CD14-positive monocyte (primary cell): Measurements from ENCODE around the gene VTI1A. TPM values are rescaled to one million over a fixed set of nuclear protein-coding genes. Genes with fewer than 3 reads are reported as not detected.

ENCODE experiments used
- DNase-seq, 3 donors: peaks; one replicate each; pipeline ENCODE4 v3.0.0-alpha.2; 2011 to 2022
- H2AFZ ChIP-seq: 2 replicates; pipeline ENCODE4 v1.6.0; 2012; ENCODE audit warnings: mild to moderate bottlenecking, low read depth, low read length, inconsistent platforms; ENCODE audit not compliant: insufficient read depth, poor library complexity, severe bottlenecking
- H3K27ac ChIP-seq, 2 donors: 1 replicate in 1 of 2; 2 replicates in 1 of 2; pipeline ENCODE4 v1.5.1; 2012 to 2013; ENCODE audit warnings: low read length in 2 of 2, control low read depth in 1 of 2, inconsistent platforms in 1 of 2, low read depth in 1 of 2, mild to moderate bottlenecking in 1 of 2
- H3K27me3 ChIP-seq, 2 donors: one replicate each; pipeline versions ENCODE4 v1.6.0 to v1.6.1; 2011 to 2013; ENCODE audit warnings: low read length in 2 of 2; ENCODE audit not compliant: control insufficient read depth in 2 of 2, insufficient read depth in 2 of 2
- H3K36me3 ChIP-seq, 2 donors: replicated peaks in 1 of 2; 1 replicate in 1 of 2; 2 replicates in 1 of 2; pipeline versions ENCODE4 v1.5.1 to v1.6.1; 2012 to 2013; ENCODE audit warnings: low read length in 2 of 2, control low read depth in 1 of 2, inconsistent platforms in 1 of 2, mild to moderate bottlenecking in 1 of 2; ENCODE audit not compliant: insufficient read depth in 2 of 2, control insufficient read depth in 1 of 2
- H3K4me1 ChIP-seq, 2 donors: 1 replicate in 1 of 2; 2 replicates in 1 of 2; pipeline versions ENCODE4 v1.5.1 to v1.6.1; 2012 to 2013; ENCODE audit warnings: low read length in 2 of 2, control low read depth in 1 of 2, inconsistent platforms in 1 of 2, mild to moderate bottlenecking in 1 of 2, moderate library complexity in 1 of 2; ENCODE audit not compliant: insufficient read depth in 2 of 2, control insufficient read depth in 1 of 2
- H3K4me2 ChIP-seq: replicated peaks from 2 replicates; pipeline ENCODE3; 2012; ENCODE audit warnings: low read length, moderate library complexity, mild to moderate bottlenecking; ENCODE audit not compliant: poor library complexity, severe bottlenecking; ENCODE audit errors: extremely low read depth
- H3K4me3 ChIP-seq, 3 experiments: fragments of 200-600 bp in 1 of 3; sonication (generic) in 1 of 3; replicated peaks in 1 of 3; 1 replicate in 2 of 3; 2 replicates in 1 of 3; pipeline ENCODE4 v1.5.1; 2011 to 2013; ENCODE audit warnings: low read length in 3 of 3, mild to moderate bottlenecking in 3 of 3, control low read depth in 2 of 3, low read depth in 2 of 3, inconsistent platforms in 1 of 3, moderate library complexity in 1 of 3
- H3K79me2 ChIP-seq: 2 replicates; pipeline ENCODE4 v1.6.0; 2012; ENCODE audit warnings: mild to moderate bottlenecking, control low read depth, inconsistent platforms, low read length, moderate library complexity; ENCODE audit not compliant: insufficient read depth
- H3K9ac ChIP-seq: 2 replicates; pipeline ENCODE4 v1.6.0; 2017; ENCODE audit warnings: low read length, mild to moderate bottlenecking; ENCODE audit not compliant: insufficient read depth, poor library complexity, severe bottlenecking
- H3K9me3 ChIP-seq, 2 donors: replicated peaks in 1 of 2; 1 replicate in 1 of 2; 2 replicates in 1 of 2; pipeline versions ENCODE4 v1.5.1 to v1.6.1; 2012 to 2013; ENCODE audit warnings: low read length in 2 of 2, control low read depth in 1 of 2; ENCODE audit not compliant: control insufficient read depth in 1 of 2, insufficient read depth in 1 of 2
- H4K20me1 ChIP-seq: 2 replicates; pipeline ENCODE4 v1.6.0; 2012; ENCODE audit warnings: mild to moderate bottlenecking, low read length, control low read depth, moderate library complexity; ENCODE audit not compliant: insufficient read depth
- H3K27ac Mint-ChIP-seq, 7 donors: one replicate each; pipeline ENCODE4 v1.8.0; 2020; ENCODE audit warnings: mild to moderate bottlenecking in 7 of 7, mixed read lengths in 7 of 7, moderate library complexity in 6 of 7, inconsistent platforms in 2 of 7
- H3K27me3 Mint-ChIP-seq, 3 donors: one replicate each; pipeline ENCODE4 v1.8.0; 2021 to 2022; ENCODE audit warnings: low read depth in 3 of 3, mild to moderate bottlenecking in 3 of 3, mixed read lengths in 3 of 3, moderate library complexity in 3 of 3, inconsistent platforms in 1 of 3
- H3K36me3 Mint-ChIP-seq, 2 donors: one replicate each; pipeline ENCODE4 v1.8.0; 2020; ENCODE audit warnings: mixed read lengths in 2 of 2, inconsistent platforms in 1 of 2, mild to moderate bottlenecking in 1 of 2
- H3K4me1 Mint-ChIP-seq: one replicate; pipeline ENCODE4 v1.8.0; 2020; ENCODE audit warnings: mild to moderate bottlenecking, mixed read lengths
- H3K4me3 Mint-ChIP-seq, 2 donors: one replicate each; pipeline ENCODE4 v1.8.0; 2020; ENCODE audit warnings: mild to moderate bottlenecking in 2 of 2, mixed read lengths in 2 of 2, moderate library complexity in 1 of 2
- H3K9me3 Mint-ChIP-seq, 7 donors: one replicate each; pipeline ENCODE4 v1.8.0; 2020 to 2022; ENCODE audit warnings: mixed read lengths in 7 of 7, mild to moderate bottlenecking in 6 of 7, moderate library complexity in 6 of 7, inconsistent platforms in 2 of 7
- WGBS: methylation state at CpG from one replicate; pipeline ENCODE4 v1.1.5; 2013; ENCODE audit warnings: missing lambda C conversion rate; ENCODE audit not compliant: insufficient coverage; 5-methylcytosine and 5-hydroxymethylcytosine counted together
- intact Hi-C, 2 donors: fragments of 100-400 bp; cut with micrococcal nuclease; formaldehyde crosslinking; loops; one replicate each; pipeline versions ENCODE4 v1.15.0 to v1.15.1; 2023
- polyA plus RNA-seq, 3 donors: library from polyadenylated mRNA; depleted of rRNA in 1 of 3; unstranded in 2 of 3; stranded (reverse) in 1 of 3; fragments of 300-500 nt in 2 of 3; fragments of >200 nt in 1 of 3; fragmentation: Illumina TruSeq in 2 of 3; gene quantifications; 1 replicate in 2 of 3; 2 replicates in 1 of 3; pipeline ENCODE4 v1.2.3, GENCODE V29; 2012 to 2021
- TF ChIP-seq, protein P1 (sequence below): fragments of 200-600 bp; IDR thresholded peaks from one replicate; pipeline ENCODE4 v1.8.0; 2022; ENCODE audit warnings: antibody characterized with exemption, mild to moderate bottlenecking

Gene VTI1A
- polyA plus RNA-seq, 3 donors: 23.6 to 25.4 (median 24.1) TPM

DNA sequence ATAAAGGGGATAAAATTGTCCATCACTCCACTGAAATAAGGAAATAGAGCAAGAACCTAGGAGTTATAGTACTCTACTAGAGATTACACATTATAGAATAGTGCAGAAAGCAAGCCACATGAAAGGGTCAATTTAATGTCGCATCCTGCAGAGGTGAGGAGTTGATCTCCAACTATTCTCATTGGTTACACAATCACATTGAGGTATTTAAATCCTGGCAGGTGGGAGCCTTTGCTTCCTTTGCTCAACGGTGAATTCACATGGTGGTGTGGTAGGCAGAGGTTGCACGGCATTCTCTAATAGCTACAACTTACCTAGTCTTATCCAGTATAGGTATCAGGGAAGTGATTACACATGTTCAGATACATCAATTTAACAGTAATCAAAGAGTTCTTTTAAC is 304.6 kb downstream of the VTI1A start:
- Mint-ChIP-seq H3K27ac (no peak overlapping the region), H3K36me3 (peaks cover 6 to 16% of the 10 kb centered on the region in 2 donors), H3K9me3 (peaks cover 0 to 1% (median 0%) of the 10 kb centered on the region in 7 donors), H3K4me1 (peaks cover 12% of the 10 kb centered on the region), H3K27me3 (no peaks in the 10 kb centered on the region), H3K4me3 (no peak overlapping the region)
- Histone ChIP-seq H3K36me3 (no peaks in the 10 kb centered on the region), H4K20me1 (no peaks in the 10 kb centered on the region), H3K9ac (no peak overlapping the region), H3K4me3 (no peak overlapping the region), H3K27me3 (no peaks in the 10 kb centered on the region), H3K9me3 (no peaks in the 10 kb centered on the region), H3K27ac (no peak overlapping the region), H3K4me1 (peaks cover 10 to 11% of the 10 kb centered on the region in 2 donors), H3K79me2 (no peaks in the 10 kb centered on the region), H3K4me2 (no peak overlapping the region), H2AFZ (no peak overlapping the region)
- intact Hi-C loops: no loop called here
- WGBS: no CpG with 5 or more reads among the region's 3 CpGs
- TF ChIP-seq, protein P1, sequence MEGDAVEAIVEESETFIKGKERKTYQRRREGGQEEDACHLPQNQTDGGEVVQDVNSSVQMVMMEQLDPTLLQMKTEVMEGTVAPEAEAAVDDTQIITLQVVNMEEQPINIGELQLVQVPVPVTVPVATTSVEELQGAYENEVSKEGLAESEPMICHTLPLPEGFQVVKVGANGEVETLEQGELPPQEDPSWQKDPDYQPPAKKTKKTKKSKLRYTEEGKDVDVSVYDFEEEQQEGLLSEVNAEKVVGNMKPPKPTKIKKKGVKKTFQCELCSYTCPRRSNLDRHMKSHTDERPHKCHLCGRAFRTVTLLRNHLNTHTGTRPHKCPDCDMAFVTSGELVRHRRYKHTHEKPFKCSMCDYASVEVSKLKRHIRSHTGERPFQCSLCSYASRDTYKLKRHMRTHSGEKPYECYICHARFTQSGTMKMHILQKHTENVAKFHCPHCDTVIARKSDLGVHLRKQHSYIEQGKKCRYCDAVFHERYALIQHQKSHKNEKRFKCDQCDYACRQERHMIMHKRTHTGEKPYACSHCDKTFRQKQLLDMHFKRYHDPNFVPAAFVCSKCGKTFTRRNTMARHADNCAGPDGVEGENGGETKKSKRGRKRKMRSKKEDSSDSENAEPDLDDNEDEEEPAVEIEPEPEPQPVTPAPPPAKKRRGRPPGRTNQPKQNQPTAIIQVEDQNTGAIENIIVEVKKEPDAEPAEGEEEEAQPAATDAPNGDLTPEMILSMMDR: no peak
- DNase-seq: no peak

DNA sequence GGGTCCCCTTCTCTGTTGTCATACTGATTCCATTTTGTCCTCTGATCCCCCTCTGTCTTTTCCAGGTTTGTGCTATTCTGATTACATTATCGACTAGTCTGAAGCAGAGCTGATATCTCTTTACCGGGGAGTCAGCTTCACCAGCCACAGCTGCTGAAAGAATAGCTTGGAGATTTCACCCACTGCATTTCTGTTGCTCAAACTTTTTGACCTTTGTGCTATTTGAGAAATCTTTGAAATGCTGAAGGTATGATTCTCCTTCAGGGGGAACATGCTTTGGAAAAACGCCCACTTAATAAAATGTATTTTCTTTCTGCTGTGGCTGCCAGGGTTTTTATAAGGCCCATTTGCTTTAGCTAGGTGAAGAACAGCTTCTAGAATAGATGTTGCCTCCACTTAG is 305.3 kb downstream of the VTI1A start:
- peaks cover 6 to 16% of the 10 kb centered on the region in 2 donors for H3K36me3 Mint-ChIP-seq
- H3K36me3 ChIP-seq: no peaks in the 10 kb centered on the region
- H3K9ac ChIP-seq: no peak overlapping the region
- H3K4me3 Mint-ChIP-seq: no peak overlapping the region
- H3K9me3 Mint-ChIP-seq: peaks cover 0 to 1% (median 0%) of the 10 kb centered on the region in 7 donors
- H3K4me1 Mint-ChIP-seq: peaks cover 12% of the 10 kb centered on the region
- no peaks in the 10 kb centered on the region for H3K9me3 ChIP-seq
- H3K27me3 Mint-ChIP-seq: no peaks in the 10 kb centered on the region
- H3K27me3 ChIP-seq: no peaks in the 10 kb centered on the region
- H3K4me1 ChIP-seq: peaks cover 10 to 11% of the 10 kb centered on the region in 2 donors
- H3K4me3 ChIP-seq: no peak overlapping the region
- no peak overlapping the region for H3K27ac Mint-ChIP-seq
- intact Hi-C loops: no loop called here
- WGBS: no CpG with 5 or more reads among the region's 3 CpGs
- H3K4me2 ChIP-seq: no peak overlapping the region
- H3K79me2 ChIP-seq: no peaks in the 10 kb centered on the region
- H4K20me1 ChIP-seq: no peaks in the 10 kb centered on the region
- no peak for DNase-seq
- H3K27ac ChIP-seq: no peak overlapping the region
- TF ChIP-seq, protein P1: no peak
- H2AFZ ChIP-seq: no peak overlapping the region
